Neuronal stem cell (in vitro differentiated cells): ENCODE data around the gene OR13F1. TPM values are rescaled to one million over a fixed set of nuclear protein-coding genes. Genes with fewer than 3 reads are reported as not detected.

ENCODE experiments used
- DNase-seq: peaks from one replicate; pipeline ENCODE4 v3.0.0-alpha.2; 2013; ENCODE audit warnings: low spot score
- H2AFZ ChIP-seq: one replicate; pipeline ENCODE4 v1.6.1; 2013; ENCODE audit warnings: mild to moderate bottlenecking, low read length, inconsistent platforms
- H2AK5ac ChIP-seq: 2 replicates; pipeline ENCODE4 v1.6.1; 2013; ENCODE audit warnings: low read depth, mild to moderate bottlenecking, inconsistent platforms, low read length, moderate library complexity, mixed read lengths
- H2BK120ac ChIP-seq: 2 replicates; pipeline ENCODE4 v1.6.1; 2013; ENCODE audit warnings: low read depth, mild to moderate bottlenecking, inconsistent platforms, low read length, moderate library complexity, mixed read lengths
- H2BK12ac ChIP-seq: one replicate; pipeline ENCODE4 v1.6.1; 2013; ENCODE audit warnings: low read length, inconsistent platforms
- H2BK15ac ChIP-seq: 2 replicates; pipeline ENCODE4 v1.6.1; 2013; ENCODE audit warnings: mild to moderate bottlenecking, low read length, inconsistent platforms, mixed read lengths
- H2BK5ac ChIP-seq: one replicate; pipeline ENCODE4 v1.6.1; 2013; ENCODE audit warnings: inconsistent platforms, mild to moderate bottlenecking, low read length, moderate library complexity
- H3K14ac ChIP-seq: one replicate; pipeline ENCODE4 v1.6.1; 2013; ENCODE audit warnings: low read length, inconsistent platforms
- H3K18ac ChIP-seq: 2 replicates; pipeline ENCODE4 v1.6.1; 2013; ENCODE audit warnings: low read length, inconsistent platforms
- H3K23ac ChIP-seq: 2 replicates; pipeline ENCODE4 v1.6.1; 2013; ENCODE audit warnings: low read depth, mild to moderate bottlenecking, mixed read lengths, low read length, inconsistent platforms; ENCODE audit not compliant: poor library complexity
- H3K27ac ChIP-seq: replicated peaks from 3 replicates; pipeline ENCODE4 v1.5.1; 2013; ENCODE audit warnings: low read length, inconsistent platforms
- H3K27me3 ChIP-seq, 3 experiments: 2 replicates each; pipeline ENCODE4 v1.6.1; 2013; ENCODE audit warnings: low read length in 3 of 3, mild to moderate bottlenecking in 2 of 3, inconsistent platforms in 1 of 3, low read depth in 1 of 3, mixed read lengths in 1 of 3, moderate library complexity in 1 of 3; ENCODE audit not compliant: control insufficient read depth in 3 of 3, insufficient read depth in 3 of 3
- H3K36me3 ChIP-seq, 2 donors: replicated peaks in 1 of 2; 2 replicates each; pipeline ENCODE4 v1.6.1; 2013; ENCODE audit warnings: low read length in 2 of 2; ENCODE audit not compliant: control insufficient read depth in 2 of 2, insufficient read depth in 2 of 2
- H3K4ac ChIP-seq: 2 replicates; pipeline ENCODE4 v1.6.1; 2013; ENCODE audit warnings: inconsistent platforms, mild to moderate bottlenecking, low read length, moderate library complexity
- H3K4me1 ChIP-seq, 2 donors: 1 replicate in 1 of 2; 2 replicates in 1 of 2; pipeline ENCODE4 v1.6.1; 2013; ENCODE audit warnings: low read length in 2 of 2, low read depth in 1 of 2; ENCODE audit not compliant: control insufficient read depth in 2 of 2, insufficient read depth in 1 of 2
- H3K4me2 ChIP-seq: one replicate; pipeline ENCODE4 v1.6.1; 2013; ENCODE audit warnings: mild to moderate bottlenecking, low read length, inconsistent platforms; ENCODE audit not compliant: insufficient read depth, poor library complexity, severe bottlenecking
- H3K4me3 ChIP-seq, 2 donors: 2 replicates each; pipeline ENCODE4 v1.5.1; 2013; ENCODE audit warnings: low read length in 2 of 2, mild to moderate bottlenecking in 2 of 2, inconsistent platforms in 1 of 2, moderate library complexity in 1 of 2
- H3K79me1 ChIP-seq: one replicate; pipeline ENCODE4 v1.6.1; 2013; ENCODE audit warnings: low read depth, mild to moderate bottlenecking, inconsistent platforms, low read length, moderate library complexity
- H3K9ac ChIP-seq: one replicate; pipeline ENCODE4 v1.6.1; 2013; ENCODE audit warnings: mild to moderate bottlenecking, low read depth, low read length, inconsistent platforms; ENCODE audit not compliant: poor library complexity
- H3K9me3 ChIP-seq, 2 donors: replicated peaks in 1 of 2; 2 replicates each; pipeline versions ENCODE3 to v1.6.1; 2013; ENCODE audit warnings: low read length in 2 of 2, mild to moderate bottlenecking in 2 of 2, inconsistent platforms in 1 of 2, low read depth in 1 of 2, mixed read lengths in 1 of 2, moderate library complexity in 1 of 2; ENCODE audit not compliant: control insufficient read depth in 2 of 2, insufficient read depth in 1 of 2
- H4K8ac ChIP-seq: one replicate; pipeline ENCODE4 v1.6.1; 2013; ENCODE audit warnings: low read depth, mild to moderate bottlenecking, inconsistent platforms, low read length, moderate library complexity
- H4K91ac ChIP-seq: one replicate; pipeline ENCODE4 v1.6.1; 2013; ENCODE audit warnings: low read length, low read depth, mild to moderate bottlenecking, inconsistent platforms; ENCODE audit not compliant: poor library complexity
- WGBS, 2 donors: extraction: QIAGEN DNeasy Blood & Tissue Kit; methylation state at CpG; one replicate each; pipeline ENCODE4 v1.1.7; 2013; ENCODE audit warnings: missing lambda C conversion rate in 2 of 2, mixed read lengths in 1 of 2; ENCODE audit not compliant: insufficient read length in 2 of 2, insufficient replicate concordance in 1 of 2; ENCODE audit errors: extremely low coverage in 2 of 2; 5-methylcytosine and 5-hydroxymethylcytosine counted together
- polyA plus RNA-seq, 2 experiments: library from polyadenylated mRNA; stranded (reverse); fragments of 200-250 nt; gene quantifications; one replicate each; pipeline ENCODE4 v1.2.3, GENCODE V29; 2013

Gene OR13F1, protein sequence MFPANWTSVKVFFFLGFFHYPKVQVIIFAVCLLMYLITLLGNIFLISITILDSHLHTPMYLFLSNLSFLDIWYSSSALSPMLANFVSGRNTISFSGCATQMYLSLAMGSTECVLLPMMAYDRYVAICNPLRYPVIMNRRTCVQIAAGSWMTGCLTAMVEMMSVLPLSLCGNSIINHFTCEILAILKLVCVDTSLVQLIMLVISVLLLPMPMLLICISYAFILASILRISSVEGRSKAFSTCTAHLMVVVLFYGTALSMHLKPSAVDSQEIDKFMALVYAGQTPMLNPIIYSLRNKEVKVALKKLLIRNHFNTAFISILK
- not detected for polyA plus RNA-seq (2013, experiment 1 of 2)
- polyA plus RNA-seq (2013, experiment 2 of 2): not detected

DNA sequence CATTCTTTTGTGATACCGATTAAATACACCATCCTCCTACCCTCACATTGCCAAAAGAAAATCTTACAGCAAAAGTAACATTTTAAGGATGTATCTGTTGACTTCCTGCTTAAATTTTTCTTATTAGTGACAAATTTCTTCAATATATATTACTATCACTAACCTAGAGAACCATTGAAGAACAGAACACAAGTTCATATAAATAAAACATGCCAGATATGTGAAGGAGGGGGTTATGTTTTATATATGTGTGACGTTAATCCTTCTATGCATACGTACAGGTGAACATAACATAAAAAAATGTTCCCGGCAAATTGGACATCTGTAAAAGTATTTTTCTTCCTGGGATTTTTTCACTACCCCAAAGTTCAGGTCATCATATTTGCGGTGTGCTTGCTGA is at the start of gene OR13F1:
Gene OR13F1, plus strand, starts transcription at position 301 of the 400 bp plus-strand sequence. Its CDS starts 0 bp downstream, at position 301.
- no peak within 1 kb of the TSS for H2BK12ac ChIP-seq
- H3K9me3 ChIP-seq: no peaks in the 10 kb centered on the region
- H3K14ac ChIP-seq: no peak within 1 kb of the TSS
- no peak within 1 kb of the TSS for H2BK15ac ChIP-seq
- H3K4me2 ChIP-seq: no peak within 1 kb of the TSS
- H4K91ac ChIP-seq: no peak within 1 kb of the TSS
- H2AK5ac ChIP-seq: no peak within 1 kb of the TSS
- no peak within 1 kb of the TSS for H3K27ac ChIP-seq
- no CpG with 5 or more reads among the region's 5 CpGs for WGBS, 2 donors
- no peaks in the 10 kb centered on the region for H3K27me3 ChIP-seq
- H3K4me1 ChIP-seq: no peaks in the 10 kb centered on the region
- no peak within 1 kb of the TSS for H3K4ac ChIP-seq
- H3K18ac ChIP-seq: no peak within 1 kb of the TSS
- H2AFZ ChIP-seq: no peak within 1 kb of the TSS
- H2BK120ac ChIP-seq: no peak within 1 kb of the TSS
- H3K9ac ChIP-seq: no peak within 1 kb of the TSS
- H3K4me3 ChIP-seq: no peak within 1 kb of the TSS
- H3K79me1 ChIP-seq: no peaks in the 10 kb centered on the region
- no peaks in the 10 kb centered on the region for H3K36me3 ChIP-seq
- H4K8ac ChIP-seq: no peak within 1 kb of the TSS
- no peak within 1 kb of the TSS for H2BK5ac ChIP-seq
- H3K23ac ChIP-seq: no peak within 1 kb of the TSS
- no peak for DNase-seq

DNA sequence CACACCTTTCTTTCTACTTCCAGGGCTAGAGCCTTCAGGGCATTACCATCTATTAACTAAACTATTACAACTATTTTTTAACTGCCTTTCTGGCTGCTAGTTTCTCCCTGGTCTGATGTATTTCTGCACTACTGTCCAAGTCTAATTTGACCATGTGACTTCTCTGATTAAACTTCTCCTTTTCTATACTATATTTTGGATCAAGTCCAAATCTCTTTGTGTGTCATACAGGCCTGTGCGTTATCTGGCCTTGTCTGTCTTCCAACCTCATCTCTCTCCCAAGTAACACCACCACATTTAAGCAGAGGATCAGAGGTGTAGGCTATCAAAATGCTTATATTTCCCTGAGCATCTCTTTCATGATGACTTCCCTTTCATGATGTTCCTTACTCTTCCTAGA is 47.2 kb upstream of the OR13F1 start:
- no peak overlapping the region for H2BK15ac ChIP-seq
- H3K4ac ChIP-seq: no peak overlapping the region
- H3K36me3 ChIP-seq: no peaks in the 10 kb centered on the region
- H3K9ac ChIP-seq: no peak overlapping the region
- H3K18ac ChIP-seq: no peak overlapping the region
- H3K4me2 ChIP-seq: no peak overlapping the region
- no peak overlapping the region for H2BK5ac ChIP-seq
- no peak overlapping the region for H2BK120ac ChIP-seq
- no CpG with 5 or more reads among the region's 1 CpG for WGBS, 2 donors
- no peak overlapping the region for H3K23ac ChIP-seq
- H2AFZ ChIP-seq: no peak overlapping the region
- H3K4me1 ChIP-seq: no peaks in the 10 kb centered on the region
- H4K8ac ChIP-seq: no peak overlapping the region
- no peaks in the 10 kb centered on the region for H3K79me1 ChIP-seq
- H3K4me3 ChIP-seq: no peak overlapping the region
- no peak overlapping the region for H4K91ac ChIP-seq
- H3K14ac ChIP-seq: no peak overlapping the region
- H2BK12ac ChIP-seq: no peak overlapping the region
- no peaks in the 10 kb centered on the region for H3K9me3 ChIP-seq
- no peak overlapping the region for H3K27ac ChIP-seq
- no peak overlapping the region for H2AK5ac ChIP-seq
- no peak for DNase-seq
- no peaks in the 10 kb centered on the region for H3K27me3 ChIP-seq

DNA sequence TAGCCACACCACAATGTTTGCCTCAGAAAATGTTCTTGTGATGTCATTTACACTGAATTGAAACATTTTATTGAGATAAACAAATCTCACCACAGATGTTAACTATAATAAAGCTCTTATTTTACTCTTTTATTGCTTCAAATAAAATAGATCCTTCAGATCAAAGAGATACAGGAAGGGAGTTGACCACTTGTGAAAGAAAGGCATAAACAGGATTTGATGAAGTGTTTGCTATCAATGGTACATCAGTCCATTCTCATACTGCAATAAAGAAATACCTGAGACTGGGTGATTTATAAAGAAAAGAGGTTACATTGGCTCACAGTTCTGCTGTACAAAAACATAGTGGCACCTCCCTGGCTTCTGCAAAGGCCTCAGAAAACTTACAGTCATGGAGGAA is 40.2 kb upstream of the OR13F1 start:
- H3K23ac ChIP-seq: no peak overlapping the region
- no peak overlapping the region for H2BK12ac ChIP-seq
- H3K9ac ChIP-seq: no peak overlapping the region
- H3K36me3 ChIP-seq: no peaks in the 10 kb centered on the region
- H3K4me1 ChIP-seq: no peaks in the 10 kb centered on the region
- H2AFZ ChIP-seq: no peak overlapping the region
- no peaks in the 10 kb centered on the region for H3K27me3 ChIP-seq
- no peak overlapping the region for H3K4me3 ChIP-seq
- no peak overlapping the region for H3K27ac ChIP-seq
- H4K8ac ChIP-seq: no peak overlapping the region
- no peaks in the 10 kb centered on the region for H3K9me3 ChIP-seq
- no peak overlapping the region for H2BK15ac ChIP-seq
- no peak overlapping the region for H4K91ac ChIP-seq
- no peak overlapping the region for H3K4me2 ChIP-seq
- no peak overlapping the region for H3K14ac ChIP-seq
- H3K18ac ChIP-seq: no peak overlapping the region
- H3K79me1 ChIP-seq: no peaks in the 10 kb centered on the region
- DNase-seq: no peak
- no peak overlapping the region for H2BK5ac ChIP-seq
- no peak overlapping the region for H2BK120ac ChIP-seq
- H2AK5ac ChIP-seq: no peak overlapping the region
- no peak overlapping the region for H3K4ac ChIP-seq

DNA sequence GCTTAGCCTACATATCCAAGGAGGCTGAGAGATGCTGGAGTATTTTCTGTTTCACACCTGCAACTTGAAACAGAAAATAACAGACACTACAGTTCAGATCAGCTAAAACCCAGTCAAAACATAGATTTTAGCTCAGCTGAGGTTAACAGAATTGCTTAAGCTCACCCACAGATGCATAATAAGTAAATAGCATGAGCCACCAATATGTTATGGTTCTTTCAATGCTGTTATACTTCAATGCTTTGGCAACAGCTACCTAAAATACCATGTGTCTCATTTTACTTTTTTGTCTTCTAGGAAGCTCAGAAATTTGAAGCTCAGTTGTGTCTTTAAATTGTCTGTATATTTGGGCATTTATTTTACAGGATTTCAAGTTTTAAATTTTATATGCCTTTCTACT is 35.8 kb upstream of the OR13F1 start:
- no peaks in the 10 kb centered on the region for H3K36me3 ChIP-seq
- DNase-seq: no peak
- no peak overlapping the region for H3K9ac ChIP-seq
- no peak overlapping the region for H3K4me3 ChIP-seq
- H3K4me1 ChIP-seq: no peaks in the 10 kb centered on the region
- H3K27ac ChIP-seq: no peak overlapping the region
- H3K23ac ChIP-seq: no peak overlapping the region
- H4K91ac ChIP-seq: no peak overlapping the region
- H2BK120ac ChIP-seq: no peak overlapping the region
- no peak overlapping the region for H3K18ac ChIP-seq
- no peak overlapping the region for H3K4me2 ChIP-seq
- no peak overlapping the region for H2BK15ac ChIP-seq
- no peaks in the 10 kb centered on the region for H3K79me1 ChIP-seq
- H3K27me3 ChIP-seq: no peaks in the 10 kb centered on the region
- H3K4ac ChIP-seq: no peak overlapping the region
- H2BK5ac ChIP-seq: no peak overlapping the region
- H2BK12ac ChIP-seq: no peak overlapping the region
- H3K9me3 ChIP-seq: no peaks in the 10 kb centered on the region
- H3K14ac ChIP-seq: no peak overlapping the region
- no peak overlapping the region for H2AFZ ChIP-seq
- H4K8ac ChIP-seq: no peak overlapping the region
- no peak overlapping the region for H2AK5ac ChIP-seq
